C4-2B (cell line): ENCODE data around the gene LARGE1.

Experiments used
- ZFX ChIP-seq: fragments of 450-650 bp; IDR thresholded peaks from 2 replicates; pipeline ENCODE4 v1.6.1; 2017
- TF ChIP-seq, protein P1 (sequence below): fragments of 450-650 bp; conservative IDR thresholded peaks from 2 replicates; pipeline ENCODE4 v1.5.1; 2017; ENCODE audit warnings: mild to moderate bottlenecking

DNA sequence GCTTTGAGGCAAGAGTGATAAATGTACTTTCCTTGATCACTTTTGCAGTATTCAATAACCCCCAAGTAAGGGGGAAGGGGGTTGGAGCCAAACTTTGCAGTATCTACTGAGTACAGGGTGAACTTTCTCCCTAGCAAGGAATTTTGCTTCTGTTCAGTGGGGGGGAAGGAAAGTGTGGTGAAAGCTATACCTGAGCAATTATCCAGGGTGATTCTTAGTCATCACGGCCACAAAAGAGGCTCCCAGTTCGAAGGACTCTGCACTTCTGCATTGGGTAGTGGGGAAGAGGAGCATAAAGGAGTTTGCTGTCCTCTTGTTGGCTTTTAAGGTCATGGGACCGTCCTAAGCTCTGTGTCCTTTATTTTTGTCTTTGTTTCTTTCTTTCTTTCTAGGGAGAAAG, 515.6 kb downstream of the LARGE1 start:
- TF ChIP-seq, protein P1, sequence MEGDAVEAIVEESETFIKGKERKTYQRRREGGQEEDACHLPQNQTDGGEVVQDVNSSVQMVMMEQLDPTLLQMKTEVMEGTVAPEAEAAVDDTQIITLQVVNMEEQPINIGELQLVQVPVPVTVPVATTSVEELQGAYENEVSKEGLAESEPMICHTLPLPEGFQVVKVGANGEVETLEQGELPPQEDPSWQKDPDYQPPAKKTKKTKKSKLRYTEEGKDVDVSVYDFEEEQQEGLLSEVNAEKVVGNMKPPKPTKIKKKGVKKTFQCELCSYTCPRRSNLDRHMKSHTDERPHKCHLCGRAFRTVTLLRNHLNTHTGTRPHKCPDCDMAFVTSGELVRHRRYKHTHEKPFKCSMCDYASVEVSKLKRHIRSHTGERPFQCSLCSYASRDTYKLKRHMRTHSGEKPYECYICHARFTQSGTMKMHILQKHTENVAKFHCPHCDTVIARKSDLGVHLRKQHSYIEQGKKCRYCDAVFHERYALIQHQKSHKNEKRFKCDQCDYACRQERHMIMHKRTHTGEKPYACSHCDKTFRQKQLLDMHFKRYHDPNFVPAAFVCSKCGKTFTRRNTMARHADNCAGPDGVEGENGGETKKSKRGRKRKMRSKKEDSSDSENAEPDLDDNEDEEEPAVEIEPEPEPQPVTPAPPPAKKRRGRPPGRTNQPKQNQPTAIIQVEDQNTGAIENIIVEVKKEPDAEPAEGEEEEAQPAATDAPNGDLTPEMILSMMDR, result no peak
- TF ChIP-seq ZFX, result no peak
